GM23248 (cell line): ENCODE results near the gene CASZ1. TPM values are rescaled to one million over a fixed set of nuclear protein-coding genes. Genes with fewer than 3 reads are reported as not detected.

Experiments used
- DNase-seq: peaks from one replicate; pipeline ENCODE4 v3.0.0-alpha.2; 2015
- H2AFZ ChIP-seq: fragments of 200-600 bp; sonication (generic); 2 replicates; pipeline ENCODE4 v1.6.1; 2016; ENCODE audit warnings: antibody characterized with exemption
- H3F3A ChIP-seq: fragments of 200-600 bp; sonication (generic); 2 replicates; pipeline ENCODE4 v1.6.1; 2016; ENCODE audit warnings: mild to moderate bottlenecking, antibody characterized with exemption, mixed run types; ENCODE audit not compliant: insufficient read depth
- H3K27ac ChIP-seq: fragments of 200-600 bp; sonication (generic); 2 replicates; pipeline ENCODE4 v1.5.1; 2016; ENCODE audit warnings: mild to moderate bottlenecking
- H3K27me3 ChIP-seq: fragments of 200-600 bp; sonication (generic); replicated peaks from 2 replicates; pipeline ENCODE4 v1.6.1; 2016; ENCODE audit warnings: mild to moderate bottlenecking; ENCODE audit not compliant: insufficient read depth
- H3K36me3 ChIP-seq: fragments of 200-600 bp; sonication (generic); 2 replicates; pipeline ENCODE4 v1.6.1; 2016; ENCODE audit warnings: low read depth, mild to moderate bottlenecking
- H3K4me1 ChIP-seq: fragments of 200-600 bp; sonication (generic); 2 replicates; pipeline ENCODE4 v1.6.1; 2016; ENCODE audit warnings: mild to moderate bottlenecking; ENCODE audit not compliant: insufficient read depth
- H3K4me2 ChIP-seq: fragments of 200-600 bp; sonication (generic); one replicate; pipeline ENCODE4 v1.6.1; 2016; ENCODE audit warnings: mild to moderate bottlenecking; ENCODE audit not compliant: unreplicated experiment
- H3K4me3 ChIP-seq: fragments of 200-600 bp; sonication (generic); 2 replicates; pipeline ENCODE4 v1.5.1; 2016; ENCODE audit warnings: mild to moderate bottlenecking
- H3K79me2 ChIP-seq: fragments of 200-600 bp; sonication (generic); 2 replicates; pipeline ENCODE4 v1.6.1; 2016; ENCODE audit warnings: mild to moderate bottlenecking; ENCODE audit not compliant: insufficient read depth
- H3K9ac ChIP-seq: fragments of 200-600 bp; sonication (generic); 2 replicates; pipeline ENCODE4 v1.6.1; 2016; ENCODE audit warnings: mild to moderate bottlenecking
- H3K9me2 ChIP-seq: fragments of 200-600 bp; sonication (generic); 2 replicates; pipeline ENCODE4 v1.6.1; 2016; ENCODE audit warnings: mixed run types, mild to moderate bottlenecking, moderate library complexity; ENCODE audit not compliant: insufficient read depth
- H3K9me3 ChIP-seq: fragments of 200-600 bp; sonication (generic); one replicate; pipeline ENCODE4 v1.6.1; 2017; ENCODE audit warnings: low read depth
- H4K20me1 ChIP-seq: fragments of 200-600 bp; sonication (generic); 2 replicates; pipeline ENCODE4 v1.6.0; 2016; ENCODE audit not compliant: insufficient read depth
- EZH2 ChIP-seq: fragments of 200-600 bp; sonication (generic); IDR thresholded peaks from 2 replicates; pipeline ENCODE4 v1.6.1; 2018; ENCODE audit warnings: antibody characterized with exemption, mild to moderate bottlenecking; ENCODE audit not compliant: insufficient read depth, poor library complexity, severe bottlenecking
- EZH2phosphoT487 ChIP-seq: fragments of 200-600 bp; sonication (generic); IDR thresholded peaks from 2 replicates; pipeline ENCODE4 v1.6.1; 2018; ENCODE audit warnings: antibody characterized with exemption, moderate library complexity, mild to moderate bottlenecking, low read depth; ENCODE audit not compliant: insufficient read depth
- WGBS, 2 experiments: methylation state at CpG; one replicate each; pipeline ENCODE4 v1.1.6; 2015 to 2017; ENCODE audit warnings: low lambda C conversion rate in 2 of 2, low coverage in 1 of 2; ENCODE audit errors: missing lambda C conversion rate in 2 of 2; 5-methylcytosine and 5-hydroxymethylcytosine counted together
- in situ Hi-C: fragments of 300-500 bp; cut with MboI; formaldehyde crosslinking; loops from 2 replicates; pipeline ENCODE4 v1.15.0; 2020
- polyA plus RNA-seq: library from polyadenylated mRNA; unstranded; fragments of >200 nt; fragmentation: Nextera tagmentation; extraction: Ambion mirVana; gene quantifications from 2 replicates; pipeline ENCODE4 v1.2.1, GENCODE V29; 2016
- total RNA-seq: library from RNA; depleted of rRNA; stranded (reverse); fragments of >200 nt; shearing (Covaris generic); gene quantifications from 2 replicates; pipeline ENCODE4 v1.2.3, GENCODE V29; 2014

The CASZ1 gene
- total and polyA plus RNA-seq, 2 experiments from 2014 or later: 0.11 to 0.54 TPM

DNA sequence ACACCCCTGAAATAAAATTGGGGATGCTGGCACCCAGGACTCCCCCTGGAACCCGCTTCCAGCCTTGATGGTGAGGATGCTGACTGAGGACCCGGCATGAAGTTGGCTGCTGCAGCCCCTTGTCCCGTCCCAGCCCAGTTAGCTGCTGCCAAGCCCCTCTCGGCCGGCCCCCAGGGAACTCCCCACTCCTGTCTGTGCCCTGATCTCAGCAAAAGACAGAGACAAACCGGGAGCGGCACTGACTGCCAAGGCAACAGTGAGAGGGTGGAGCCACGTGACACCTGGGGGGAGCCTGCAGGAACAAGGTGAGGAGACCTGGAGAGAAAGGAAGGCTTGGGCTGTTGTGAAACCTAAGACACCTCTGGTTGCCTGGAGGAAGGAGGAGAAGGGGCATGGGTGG, 24.7 kb downstream of the CASZ1 start:
- H3K9me2 ChIP-seq: no peaks in the 10 kb centered on the region
- 40 to 50% methylated on average over 8 of the region's 8 CpGs for WGBS, 2 experiments
- DNase-seq: no peak
- in situ Hi-C loops: no loop called here
- no peak overlapping the region for H3K4me3 ChIP-seq
- H3K9me3 ChIP-seq: no peaks in the 10 kb centered on the region
- no peak overlapping the region for H3K9ac ChIP-seq
- H3K4me2 ChIP-seq: no peak overlapping the region
- no peak overlapping the region for H3K27ac ChIP-seq
- no peaks in the 10 kb centered on the region for H4K20me1 ChIP-seq
- H3F3A ChIP-seq: no peaks in the 10 kb centered on the region
- H2AFZ ChIP-seq: no peak overlapping the region
- H3K36me3 ChIP-seq: no peaks in the 10 kb centered on the region
- no peaks in the 10 kb centered on the region for H3K4me1 ChIP-seq
- no peak for TF ChIP-seq EZH2
- TF ChIP-seq EZH2phosphoT487: no peak
- peaks cover 19% of the 10 kb centered on the region for H3K27me3 ChIP-seq
- no peaks in the 10 kb centered on the region for H3K79me2 ChIP-seq

GRCh38 chr1:10768552-10768951, 27.9 kb downstream of the CASZ1 start:
- no peak overlapping the region for H2AFZ ChIP-seq
- peaks cover 19% of the 10 kb centered on the region for H3K27me3 ChIP-seq
- no peaks in the 10 kb centered on the region for H3K36me3 ChIP-seq
- no peaks in the 10 kb centered on the region for H3F3A ChIP-seq
- WGBS, 2 experiments: 80 to 86% methylated on average over 5 to 7 of the region's 7 CpGs
- H3K79me2 ChIP-seq: no peaks in the 10 kb centered on the region
- H3K4me2 ChIP-seq: no peak overlapping the region
- no peaks in the 10 kb centered on the region for H3K9me3 ChIP-seq
- H3K4me3 ChIP-seq: no peak overlapping the region
- no peak for TF ChIP-seq EZH2
- in situ Hi-C loops: no loop called here
- H4K20me1 ChIP-seq: no peaks in the 10 kb centered on the region
- H3K4me1 ChIP-seq: no peaks in the 10 kb centered on the region
- H3K27ac ChIP-seq: no peak overlapping the region
- no peak overlapping the region for H3K9ac ChIP-seq
- no peak for DNase-seq
- H3K9me2 ChIP-seq: no peaks in the 10 kb centered on the region

- no peaks in the 10 kb centered on the region for H3K9me2 ChIP-seq
- no peaks in the 10 kb centered on the region for H3F3A ChIP-seq
- H3K27ac ChIP-seq: no peak overlapping the region
- no peaks in the 10 kb centered on the region for H3K79me2 ChIP-seq
- H3K4me1 ChIP-seq: no peaks in the 10 kb centered on the region
- no peak overlapping the region for H3K4me3 ChIP-seq
- in situ Hi-C loops: no loop called here
- H3K27me3 ChIP-seq: peaks cover 19% of the 10 kb centered on the region
- WGBS, 2 experiments: 62 to 65% methylated on average over 9 of the region's 9 CpGs
- H3K9ac ChIP-seq: no peak overlapping the region
- no peaks in the 10 kb centered on the region for H3K36me3 ChIP-seq
- H4K20me1 ChIP-seq: no peaks in the 10 kb centered on the region
- H3K4me2 ChIP-seq: no peak overlapping the region
- no peaks in the 10 kb centered on the region for H3K9me3 ChIP-seq
- no peak for DNase-seq
- no peak overlapping the region for H2AFZ ChIP-seq
- no peak for TF ChIP-seq EZH2
- no peak for TF ChIP-seq EZH2phosphoT487
These were observed 29.2 kb downstream of the CASZ1 start for GRCh38 chr1:10767282-10767681.

- DNase-seq: peak; percentile 10
- in situ Hi-C loops: no loop called here
- no peaks in the 10 kb centered on the region for H3K9me2 ChIP-seq
These were observed 30.5 kb downstream of the CASZ1 start for GRCh38 chr1:10765734-10766478.

GRCh38 chr1:10765304-10765703, 31.1 kb downstream of the CASZ1 start:
- whole genome bisulfite sequencing, 2 experiments: 76 to 77% methylated on average over 15 of the region's 15 CpGs
- no peaks in the 10 kb centered on the region for H3K36me3 ChIP-seq
- no peaks in the 10 kb centered on the region for H3K79me2 ChIP-seq
- H3K4me3 ChIP-seq: no peak overlapping the region
- no peaks in the 10 kb centered on the region for H3K4me1 ChIP-seq
- no peak overlapping the region for H3K4me2 ChIP-seq
- H3K9me2 ChIP-seq: no peaks in the 10 kb centered on the region
- H2AFZ ChIP-seq: no peak overlapping the region
- no peaks in the 10 kb centered on the region for H4K20me1 ChIP-seq
- no peak overlapping the region for H3K9ac ChIP-seq
- DNase-seq: no peak
- no peaks in the 10 kb centered on the region for H3K9me3 ChIP-seq
- TF ChIP-seq EZH2 (no peak), EZH2phosphoT487 (no peak)
- no peaks in the 10 kb centered on the region for H3F3A ChIP-seq
- no peak overlapping the region for H3K27ac ChIP-seq
- in situ Hi-C loops: no loop called here
- peaks cover 6% of the 10 kb centered on the region for H3K27me3 ChIP-seq

More at GRCh38 chr1:10765734-10766478, 30.5 kb downstream of the CASZ1 start:
- no peak overlapping the region for H3K27ac ChIP-seq
- WGBS, 2 experiments: 58 to 60% methylated on average over 17 of the region's 17 CpGs
- no peaks in the 10 kb centered on the region for H3K79me2 ChIP-seq
- no peak overlapping the region for H3K4me2 ChIP-seq
- no peaks in the 10 kb centered on the region for H4K20me1 ChIP-seq
- no peaks in the 10 kb centered on the region for H3K9me3 ChIP-seq
- H3K27me3 ChIP-seq: peaks cover 8% of the 10 kb centered on the region
- H3K36me3 ChIP-seq: no peaks in the 10 kb centered on the region
- no peak overlapping the region for H2AFZ ChIP-seq
- no peaks in the 10 kb centered on the region for H3K4me1 ChIP-seq
- no peak overlapping the region for H3K9ac ChIP-seq
- TF ChIP-seq EZH2phosphoT487: no peak
- no peak for TF ChIP-seq EZH2
- H3F3A ChIP-seq: no peaks in the 10 kb centered on the region
- H3K4me3 ChIP-seq: no peak overlapping the region
